Measurements from ENCODE around the gene UNC50.
"Not testable (repeated sequence)": the region's sequence is repeated elsewhere in the genome, so short reads cannot be mapped to it uniquely, and the experiment has no call there.

Gene UNC50

DNA sequence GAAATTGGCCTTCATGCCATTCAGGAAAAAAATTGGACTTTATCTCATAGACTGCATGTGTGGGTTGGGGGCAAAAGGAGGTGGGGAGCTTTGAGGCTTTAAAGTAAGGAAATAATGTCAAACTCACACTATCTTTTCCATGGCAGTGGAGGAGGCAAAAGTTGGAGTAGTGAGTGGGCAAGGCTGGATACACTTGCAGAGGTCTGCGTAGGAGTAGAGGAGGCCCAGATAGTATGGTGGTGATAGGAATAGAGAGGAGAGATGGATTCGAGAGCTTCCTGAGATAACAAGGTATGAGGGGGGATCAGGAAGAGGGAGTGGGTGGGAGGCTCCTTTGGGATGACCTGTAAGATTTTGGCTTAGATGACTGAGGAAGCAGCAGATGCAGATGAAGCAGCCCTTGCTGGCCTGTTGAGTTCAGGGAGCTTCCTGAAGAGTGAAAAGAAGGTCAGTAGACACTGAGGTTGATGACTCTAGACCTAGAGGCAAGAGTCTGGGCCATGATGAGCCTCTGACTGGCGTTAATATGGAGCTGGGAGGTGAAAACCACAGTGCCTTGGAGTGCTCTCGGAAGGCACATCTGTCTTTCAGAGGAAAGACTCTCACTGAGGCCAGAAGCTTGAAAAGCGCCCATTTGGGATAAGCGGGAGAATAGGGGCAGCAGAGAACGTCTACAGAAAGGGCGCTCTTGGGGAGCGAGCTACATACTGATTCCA, 5.8 kb downstream of the UNC50 start:
- DNase-seq, result no peak

GRCh38 chr2:98615481-98615880, 7.1 kb downstream of the UNC50 start:
- DNase-seq, result no peak

- no peak for DNase-seq
Observed at GRCh38 chr2:98617149-98617548, 8.8 kb downstream of the UNC50 start.

DNA sequence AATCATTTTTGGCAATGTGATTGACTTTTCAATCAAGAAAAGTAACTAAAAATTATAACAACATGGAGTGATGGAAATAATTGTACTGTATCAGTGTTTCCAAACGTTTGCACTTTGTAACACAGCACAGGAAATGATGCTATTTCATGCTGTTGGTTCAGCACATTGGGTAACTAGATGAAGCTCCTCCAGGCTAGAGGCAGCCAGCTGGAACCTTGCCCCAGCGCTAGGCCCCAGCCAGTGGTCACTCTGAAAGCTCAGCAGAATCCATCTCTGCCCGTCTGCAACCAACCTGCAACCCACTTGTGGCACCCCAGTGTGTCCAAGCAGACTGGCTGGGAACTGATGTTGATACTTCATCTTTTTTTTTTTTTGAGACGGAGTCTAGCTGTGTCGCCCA, 15.3 kb downstream of the UNC50 start:
- DNase-seq, result no peak

- DNase-seq, result no peak
Observed at GRCh38 chr2:98632351-98632750, 24.0 kb downstream of the UNC50 start.

- no peak for DNase-seq
Observed at GRCh38 chr2:98634406-98635092, 26.2 kb downstream of the UNC50 start.

DNA sequence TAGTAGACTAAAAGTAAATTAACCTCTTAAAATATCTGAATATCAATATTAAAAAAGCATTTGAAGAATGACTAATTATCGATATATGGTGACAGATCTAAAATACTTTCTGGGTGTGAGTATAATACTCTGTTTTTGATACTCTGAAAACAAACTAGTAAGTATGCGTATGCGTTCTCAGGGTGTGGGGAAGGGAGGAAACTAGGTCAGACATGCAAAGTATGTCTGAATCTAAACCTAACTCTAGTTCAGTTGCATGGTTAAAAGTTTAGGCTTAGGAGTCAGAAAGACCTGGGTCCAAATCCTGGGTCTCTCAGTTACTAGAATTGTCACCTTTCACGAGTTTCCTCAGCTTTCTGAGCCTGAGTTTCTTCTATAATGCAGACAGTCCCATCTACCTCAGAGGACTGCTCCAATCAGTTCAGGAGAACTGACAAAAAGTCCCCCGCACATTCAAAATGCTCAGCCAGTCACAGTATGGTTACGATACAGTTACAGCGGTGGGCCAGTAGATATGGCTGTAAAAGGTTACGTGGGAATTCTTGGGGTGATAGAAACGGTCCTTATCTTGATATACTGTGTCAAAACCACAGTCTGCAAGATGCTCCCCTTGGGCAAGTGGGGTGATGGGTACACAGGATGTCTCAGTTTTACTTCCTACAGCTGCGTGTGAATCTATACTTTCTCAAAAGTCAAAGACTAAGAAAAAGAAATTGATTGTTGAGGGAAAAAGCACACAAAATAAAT, 29.2 kb downstream of the UNC50 start:
- DNase-seq, result no peak

DNA sequence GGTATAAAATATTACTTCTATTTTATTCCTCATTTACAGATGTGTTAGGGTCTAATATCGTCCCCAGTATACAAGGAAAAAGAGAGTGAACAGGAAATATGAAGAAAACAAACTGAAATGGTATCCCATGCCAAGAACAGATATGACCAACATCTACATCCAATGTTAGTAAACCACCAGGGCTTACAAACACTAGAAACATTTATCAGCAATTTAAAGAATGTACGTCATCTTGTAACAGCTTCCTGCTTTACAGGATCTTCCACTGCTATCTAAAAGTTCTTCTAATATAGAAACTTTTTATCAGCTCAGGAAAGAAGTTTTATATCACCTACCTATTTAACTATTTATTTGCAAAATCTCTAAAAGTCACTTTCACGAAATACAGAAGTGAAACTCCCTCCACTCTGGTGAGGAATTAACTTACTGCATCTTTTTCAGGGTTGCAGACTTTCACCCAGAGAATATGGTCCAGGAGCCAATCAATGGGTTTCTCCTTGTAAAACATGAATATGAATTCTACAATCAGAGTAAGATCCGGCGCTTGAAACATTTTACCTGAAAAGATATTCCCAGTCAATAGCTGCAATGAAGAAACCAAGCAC, 35.2 kb downstream of the UNC50 start:
- no peak for DNase-seq

- no peak for DNase-seq
Observed at GRCh38 chr2:98647636-98648035, 39.2 kb downstream of the UNC50 start.

DNA sequence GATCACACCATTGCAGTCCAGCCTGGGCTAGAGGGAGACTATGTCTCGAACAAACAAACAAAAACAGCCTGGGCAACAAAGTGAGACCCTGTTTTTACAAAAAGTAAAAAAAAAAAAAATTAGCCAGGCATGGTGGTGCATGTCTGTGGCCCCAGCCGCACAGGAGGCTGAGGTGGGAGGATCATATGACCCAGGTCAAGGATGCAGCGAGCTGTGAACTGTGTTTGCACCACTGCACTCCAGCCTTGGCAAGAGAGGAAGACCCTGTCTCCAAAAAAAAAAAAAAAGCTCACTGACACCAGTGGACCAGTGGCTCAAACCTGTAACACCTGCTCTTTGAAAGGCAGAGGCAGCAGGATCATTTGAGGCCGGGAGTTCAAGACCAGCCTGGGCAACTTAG, 40.1 kb downstream of the UNC50 start:
- no peak for DNase-seq

DNA sequence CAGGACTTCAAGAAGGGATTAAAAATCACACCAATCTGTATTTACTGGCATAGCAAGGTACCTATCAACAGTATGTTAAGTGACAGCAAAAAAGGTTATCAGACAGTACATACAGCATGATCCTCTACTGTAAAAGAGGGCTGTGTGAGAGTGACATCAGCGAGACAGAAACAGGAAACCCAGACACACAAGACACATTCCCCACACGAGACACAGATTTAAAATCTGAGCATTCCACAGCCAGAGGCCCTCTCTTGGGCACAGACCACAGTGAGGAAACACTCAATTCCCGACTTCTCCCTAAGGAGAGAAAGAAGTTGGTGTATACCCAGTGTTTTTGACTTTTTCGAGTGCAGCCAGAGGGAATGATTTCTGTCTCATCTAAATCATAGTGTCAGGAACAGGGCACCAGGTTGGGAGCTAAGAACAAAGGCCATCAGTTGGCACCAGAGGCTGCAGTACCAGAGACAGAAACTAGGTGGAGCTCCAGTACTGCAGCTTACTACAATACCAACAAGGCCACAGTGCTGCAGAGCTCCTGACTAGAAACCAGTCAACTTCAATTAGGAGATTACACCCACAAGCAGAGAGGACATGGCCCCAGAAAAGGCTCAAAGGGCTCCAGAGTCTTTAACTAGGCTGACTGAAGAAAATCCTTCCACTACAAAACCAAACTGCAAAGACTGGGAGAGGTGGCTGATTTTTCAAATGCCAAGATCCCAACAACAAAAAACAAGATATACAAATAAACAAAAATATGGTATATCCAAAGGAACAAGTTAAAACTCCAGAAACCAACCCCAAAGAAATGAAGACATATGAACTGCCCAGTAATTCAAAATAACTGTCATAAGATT, 41.0 kb downstream of the UNC50 start:
- DNase-seq, result peak; percentile 70 to 90 (median 80)

- DNase-seq, result no peak
Observed at GRCh38 chr2:98649992-98650375, 41.6 kb downstream of the UNC50 start.

- DNase-seq, result no peak
Observed at GRCh38 chr2:98650998-98651397, 42.6 kb downstream of the UNC50 start.

- peak in 1 of 3 experiments; percentile 2 for DNase-seq
Observed at GRCh38 chr2:98654699-98655495, 46.5 kb downstream of the UNC50 start.

- no peak for DNase-seq
Observed at GRCh38 chr2:98656800-98657199, 48.4 kb downstream of the UNC50 start.

DNA sequence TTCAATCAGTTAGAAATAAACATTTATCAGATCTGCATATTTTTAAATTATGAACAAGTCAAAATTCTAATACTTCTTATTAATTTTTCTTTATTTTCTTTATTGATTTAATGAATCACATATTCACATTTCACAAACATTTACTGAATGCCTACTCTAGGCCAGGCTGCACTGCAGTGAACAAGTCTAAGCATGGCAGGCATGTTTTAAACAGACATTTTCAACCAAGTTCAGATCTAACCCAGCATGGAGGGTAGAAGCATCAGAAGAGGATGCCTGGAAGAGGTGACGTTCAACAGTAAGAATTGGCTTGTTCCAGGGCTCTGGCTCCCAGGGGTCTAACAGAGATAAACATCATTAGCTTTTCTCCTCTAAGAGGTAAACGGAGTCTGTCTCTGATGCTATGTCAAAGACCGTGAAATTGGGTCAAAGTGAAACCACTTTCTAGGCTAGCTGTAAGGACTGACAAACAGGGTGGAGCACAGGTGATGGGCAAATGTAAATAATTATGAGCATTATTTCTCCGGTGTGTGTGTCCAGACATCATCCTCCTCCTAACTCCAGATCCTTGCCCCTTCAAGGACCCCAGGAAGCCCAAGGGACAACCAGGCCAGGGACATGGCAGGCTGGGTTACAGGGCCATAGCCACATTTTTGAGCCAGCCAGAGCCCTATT, 50.6 kb downstream of the UNC50 start:
- no peak for DNase-seq

DNA sequence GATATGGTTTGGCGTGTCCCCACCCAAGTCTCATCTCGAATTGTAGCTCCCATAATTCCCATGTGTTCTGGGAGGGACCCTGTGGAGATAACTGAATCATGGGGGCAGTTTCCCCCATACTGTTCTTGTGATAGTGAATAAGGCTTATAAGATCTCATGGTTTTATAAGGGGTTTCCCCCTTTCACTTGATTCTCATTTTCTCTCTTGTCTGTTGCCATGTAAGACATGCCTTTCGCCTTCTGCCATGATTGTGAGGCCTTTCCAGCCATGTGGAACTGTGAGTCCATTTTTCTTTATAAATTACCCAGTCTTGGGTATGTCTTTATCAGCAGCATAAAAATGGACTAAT, 51.1 kb downstream of the UNC50 start:
- not testable (repeated sequence) for DNase-seq

- no peak for DNase-seq
Observed at GRCh38 chr2:98663511-98664090, 55.2 kb downstream of the UNC50 start.

DNA sequence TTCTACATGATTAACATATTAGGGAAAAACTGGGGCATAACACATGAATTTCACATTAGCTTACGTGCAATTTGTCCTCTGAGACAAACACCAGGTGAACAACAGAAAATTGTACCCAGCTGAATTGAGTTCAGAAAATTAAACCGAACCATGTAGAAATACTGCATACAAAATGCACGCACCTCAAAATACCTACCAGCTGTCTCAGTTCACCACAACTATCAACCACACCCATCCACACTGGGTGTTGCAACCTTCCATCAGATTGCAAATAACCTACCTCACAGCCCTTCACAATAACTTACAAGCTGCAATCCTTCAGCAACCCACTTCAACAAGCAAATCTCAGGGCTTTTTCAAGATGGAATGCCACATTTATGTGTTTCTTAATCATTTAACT, 55.9 kb downstream of the UNC50 start:
- no peak for DNase-seq

DNA sequence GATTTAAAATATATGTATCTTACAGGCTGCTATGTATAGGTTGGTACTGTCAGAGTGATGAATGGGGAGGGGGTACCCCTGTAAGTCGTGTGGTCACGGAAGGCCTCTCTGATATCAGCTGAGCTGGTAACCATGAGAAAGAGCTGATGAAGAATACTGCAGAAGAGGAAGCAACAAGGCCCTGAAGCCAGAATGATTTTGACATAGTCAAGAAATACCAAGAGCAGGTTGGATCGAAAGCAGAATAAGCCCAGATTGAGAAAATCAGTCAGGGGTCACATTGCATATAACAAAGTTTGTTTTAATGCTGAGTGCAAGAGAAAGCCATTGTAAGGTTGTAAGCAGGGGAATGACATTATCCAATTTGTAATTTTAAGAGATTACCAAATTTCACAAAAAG, 57.3 kb downstream of the UNC50 start:
- no peak for DNase-seq

Measured in NCI-H1417 (cell line).